HL-60/S4 treated with phorbol 12-myristate 13-acetate at 8.2 ng/mL for 4 days and 3 days (cell line): ENCODE data around the gene SEL1L2.

Experiments used
- in situ Hi-C: fragments of 300-500 bp; cut with MboI; formaldehyde crosslinking; loops from 2 replicates; pipeline ENCODE4 v1.15.0; 2022; ENCODE audit warnings: low sequenced_read_pairs

SEL1L2 gene

DNA sequence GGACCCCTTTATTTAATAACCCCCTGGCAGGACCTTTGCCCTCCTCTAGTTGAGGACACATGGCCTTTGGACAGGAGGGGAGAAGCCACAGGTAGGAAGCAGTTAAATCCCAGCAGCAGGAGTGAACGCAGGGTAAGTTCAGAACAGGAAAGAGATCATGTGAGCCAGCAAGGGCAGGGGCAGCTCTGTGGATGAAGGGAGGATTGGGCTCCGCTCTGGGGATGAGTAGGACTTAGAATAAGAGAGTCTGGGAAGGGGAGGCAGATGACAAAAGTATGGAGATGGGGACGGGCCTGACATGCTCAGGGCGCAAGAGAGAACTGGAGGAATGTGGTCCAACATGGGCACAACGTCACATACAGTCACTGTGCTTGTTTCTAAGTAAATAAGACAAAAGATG lies 116.6 kb downstream of the SEL1L2 start:
- in situ Hi-C loops = no loop called here

DNA sequence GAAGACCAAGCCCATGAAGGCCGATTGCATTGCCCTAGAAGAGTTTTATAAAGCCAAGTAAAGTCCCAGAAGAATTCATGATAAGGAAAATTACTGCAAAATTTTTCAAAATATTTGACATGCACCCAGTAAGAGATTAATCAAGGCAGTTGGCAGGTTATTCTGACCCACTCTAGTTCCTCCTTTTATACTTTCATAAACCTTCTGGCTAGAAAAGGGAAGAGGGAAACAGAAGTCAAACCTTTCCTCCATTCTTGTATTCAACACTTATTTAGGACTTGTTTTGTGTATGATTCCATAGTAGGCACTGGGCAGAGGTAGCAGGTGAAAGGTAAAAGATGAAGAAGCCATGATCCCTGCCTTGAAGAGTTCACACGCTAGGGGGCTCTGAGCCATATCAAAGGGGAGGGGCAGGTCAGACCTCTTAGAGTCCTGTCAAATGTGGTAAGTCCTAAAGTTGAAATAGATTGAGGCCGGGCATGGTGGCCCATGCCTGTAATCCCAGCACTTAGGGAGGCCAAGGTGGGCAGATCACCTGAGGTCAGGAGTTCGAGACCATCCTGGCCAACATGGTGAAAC lies 120.2 kb downstream of the SEL1L2 start:
- in situ Hi-C loops = no loop called here

DNA sequence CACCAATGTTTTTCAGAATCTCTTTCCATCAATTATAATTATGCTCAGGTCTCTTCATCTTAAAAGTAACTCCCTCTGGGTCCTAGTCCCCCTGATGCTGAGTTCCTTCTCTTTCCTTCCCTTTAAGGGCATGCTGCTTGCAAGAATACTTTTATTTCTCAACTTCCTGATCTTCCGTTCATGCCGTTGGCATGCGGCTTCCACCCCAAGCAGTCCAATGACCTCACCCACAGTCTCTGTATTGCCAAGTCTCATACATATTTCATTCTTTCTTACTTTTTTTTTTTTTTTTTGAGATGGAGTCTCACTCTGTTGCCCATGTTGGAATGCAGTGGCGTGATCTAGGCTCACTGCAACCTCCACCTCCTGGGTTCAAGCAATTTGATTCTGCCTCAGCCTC lies 122.1 kb downstream of the SEL1L2 start:
- in situ Hi-C loops = no loop called here

DNA sequence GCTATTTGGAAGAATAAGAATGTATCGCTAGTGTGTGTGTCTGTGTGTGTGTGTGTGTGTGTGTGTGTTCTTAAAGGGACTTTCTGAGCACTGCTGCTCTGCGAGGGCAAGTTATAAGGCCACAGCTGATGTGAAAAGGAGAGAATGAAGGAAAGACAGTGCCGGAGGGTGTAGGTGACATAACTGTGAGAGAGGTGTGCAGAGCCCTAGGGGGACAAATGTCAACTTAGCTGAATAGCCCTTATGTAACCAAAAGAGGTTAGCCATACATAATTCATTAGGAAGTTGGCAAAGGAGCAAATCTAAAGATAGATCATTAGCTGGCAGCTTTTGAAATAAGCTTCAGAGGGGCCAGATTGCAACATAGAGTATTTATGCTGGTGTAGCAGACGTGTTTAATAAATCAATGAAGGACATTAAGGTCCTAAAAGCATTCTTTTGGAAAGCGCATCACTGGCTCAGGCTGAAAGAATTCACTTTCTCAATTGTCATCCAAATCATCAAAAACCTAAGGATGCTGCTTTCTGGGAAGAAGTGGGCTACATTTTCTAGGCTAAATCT lies 124.5 kb downstream of the SEL1L2 start:
- in situ Hi-C loops = no loop called here

DNA sequence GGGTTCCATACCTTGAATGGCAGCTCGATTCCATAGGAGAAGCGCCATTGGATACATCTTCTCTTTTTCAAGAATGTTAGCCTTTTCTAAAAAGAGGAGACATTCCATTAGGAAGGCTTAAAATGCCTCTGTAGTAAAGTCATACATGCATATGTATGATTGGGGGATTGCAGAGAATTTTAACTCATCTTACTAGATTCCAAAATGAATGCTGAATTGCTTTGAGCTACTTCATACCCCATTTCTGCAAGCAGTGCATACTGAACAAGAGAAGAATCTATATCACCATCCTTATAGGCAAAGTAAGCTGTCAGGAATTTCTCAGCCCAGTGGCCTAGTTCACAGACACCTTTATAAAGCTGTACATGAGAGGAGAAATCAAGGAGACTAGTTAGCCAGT lies 125.3 kb downstream of the SEL1L2 start:
- in situ Hi-C loops = no loop called here

DNA sequence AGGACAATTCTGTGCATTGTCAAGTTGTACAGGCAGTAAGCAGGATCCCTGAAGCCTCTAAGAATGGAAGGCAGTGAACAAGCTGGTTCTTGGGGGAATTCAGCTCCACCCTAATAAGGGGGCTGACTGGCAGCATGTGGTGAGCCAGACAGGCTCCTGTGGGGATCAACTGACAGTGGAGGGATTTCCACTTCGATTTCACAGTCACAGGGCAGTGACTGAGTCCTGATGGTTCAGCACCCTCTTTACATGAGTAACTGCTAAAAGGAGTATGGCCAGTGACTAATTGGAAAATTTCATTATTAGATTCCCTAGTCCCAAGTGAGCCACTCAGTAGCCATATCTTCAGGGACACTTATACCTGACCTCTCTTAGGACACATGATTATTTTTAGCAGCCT lies 127.2 kb downstream of the SEL1L2 start:
- in situ Hi-C loops = no loop called here

DNA sequence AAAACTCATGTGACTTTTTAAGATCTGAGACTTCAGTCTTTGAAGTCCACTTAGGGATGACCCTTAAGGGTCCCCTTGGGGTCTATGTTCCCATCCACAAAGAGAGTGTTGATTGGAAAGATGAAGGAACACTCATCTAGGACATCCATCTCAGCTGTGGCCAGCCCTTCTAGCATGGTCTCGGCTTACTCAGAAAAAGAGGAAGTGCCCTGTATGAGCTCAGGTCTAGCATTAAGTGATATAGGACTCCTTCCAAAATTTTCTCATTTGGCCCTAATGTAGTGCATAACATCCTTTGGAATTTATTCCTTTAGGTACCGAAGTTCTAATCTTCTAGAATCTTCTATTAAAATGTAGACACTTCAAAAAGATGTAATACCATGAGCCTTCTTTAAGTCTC lies 128.2 kb downstream of the SEL1L2 start:
- in situ Hi-C loops = no loop called here

DNA sequence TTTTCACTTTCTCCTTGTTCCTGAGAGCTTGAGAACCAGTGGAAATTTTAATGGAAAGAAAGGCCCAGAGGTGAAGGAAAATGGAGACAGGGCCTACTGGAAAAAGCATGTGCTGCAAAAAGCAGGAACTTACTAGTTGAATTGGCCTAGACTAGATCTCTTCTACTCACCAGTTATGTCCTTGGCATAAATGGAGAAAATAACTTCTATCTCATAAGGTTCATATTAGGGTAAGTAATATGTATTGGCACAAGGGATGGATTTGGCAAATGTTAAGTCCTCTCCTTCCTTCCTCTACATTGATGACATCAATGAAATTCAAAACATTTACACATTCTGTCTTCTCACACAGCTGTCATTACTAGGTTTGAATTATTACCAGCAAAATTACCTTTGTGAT lies 131.5 kb downstream of the SEL1L2 start:
- in situ Hi-C loops = no loop called here

DNA sequence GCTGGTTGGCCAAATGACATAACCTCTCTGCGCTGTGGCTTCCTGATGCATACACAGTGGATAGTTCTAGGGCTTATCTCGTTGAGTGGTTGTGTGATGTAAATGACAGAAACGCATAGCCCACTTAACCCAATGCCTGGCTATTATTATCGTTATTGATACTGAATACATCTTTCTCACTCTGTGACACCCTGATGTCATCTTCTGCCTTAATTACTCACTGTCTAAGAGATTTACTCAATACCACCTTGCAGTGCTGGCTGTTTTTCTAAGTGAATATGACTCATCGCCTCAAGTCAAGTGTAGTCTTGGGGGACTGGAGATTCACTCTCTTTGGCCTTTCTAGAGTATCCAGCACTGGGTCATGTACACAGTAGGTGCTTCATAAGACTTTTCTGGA lies 132.0 kb downstream of the SEL1L2 start:
- in situ Hi-C loops = no loop called here

DNA sequence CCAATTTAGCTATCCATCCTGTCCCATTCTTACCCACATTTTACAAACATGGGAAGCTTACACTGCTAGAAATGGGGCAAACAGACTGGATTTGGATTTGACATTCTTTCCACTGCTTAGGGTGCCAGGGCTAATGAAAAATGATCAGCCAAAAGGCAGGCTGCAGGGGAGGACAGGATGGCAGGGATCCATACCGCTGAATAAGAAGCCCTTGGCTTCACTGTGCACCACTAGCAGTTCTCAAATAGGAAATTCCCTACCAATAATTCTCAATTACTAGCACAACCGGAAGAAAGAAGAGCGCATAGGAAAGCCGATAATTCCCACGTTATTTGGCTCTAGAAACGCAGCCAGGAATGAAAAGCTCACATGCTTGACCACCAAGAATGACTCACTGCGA lies 132.5 kb downstream of the SEL1L2 start:
- in situ Hi-C loops = no loop called here

DNA sequence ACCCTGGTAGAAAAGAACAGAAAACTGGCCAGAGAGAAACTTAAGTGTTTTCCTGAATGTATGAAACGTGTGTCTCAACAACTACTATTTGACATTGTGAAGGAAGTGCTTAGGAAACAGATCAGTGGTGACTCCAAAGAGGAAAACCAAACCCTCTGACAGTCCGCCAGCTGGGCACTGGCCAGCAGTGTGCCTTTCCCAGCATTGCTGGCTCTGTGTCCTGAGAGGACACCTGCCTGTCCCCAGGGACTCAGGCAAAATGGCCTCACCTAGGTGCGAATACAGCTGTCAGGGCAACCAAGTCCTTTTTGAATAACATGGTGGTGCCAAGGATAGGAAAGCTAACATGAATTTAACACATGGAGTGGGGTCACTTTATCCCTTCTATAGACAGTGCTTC lies 133.1 kb downstream of the SEL1L2 start:
- in situ Hi-C loops = no loop called here

DNA sequence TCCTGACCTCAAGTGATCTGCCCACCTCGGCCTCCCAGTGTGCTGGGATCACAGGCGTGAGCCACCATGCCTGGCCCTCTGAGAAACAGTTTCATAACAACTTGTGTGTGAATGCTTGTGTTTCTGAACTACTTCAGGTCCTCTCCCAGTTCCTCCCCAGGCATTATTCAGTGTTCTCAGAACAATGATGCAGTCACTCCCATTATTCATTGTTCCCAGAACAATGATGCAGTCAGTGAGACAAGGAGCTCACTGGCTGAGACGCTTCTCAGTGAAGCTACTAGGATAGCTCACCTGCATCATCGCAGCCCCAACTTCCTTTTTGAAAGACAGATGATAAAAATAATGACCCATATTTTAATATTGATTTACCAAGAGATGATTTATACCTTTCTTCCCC lies 134.1 kb downstream of the SEL1L2 start:
- in situ Hi-C loops = no loop called here

DNA sequence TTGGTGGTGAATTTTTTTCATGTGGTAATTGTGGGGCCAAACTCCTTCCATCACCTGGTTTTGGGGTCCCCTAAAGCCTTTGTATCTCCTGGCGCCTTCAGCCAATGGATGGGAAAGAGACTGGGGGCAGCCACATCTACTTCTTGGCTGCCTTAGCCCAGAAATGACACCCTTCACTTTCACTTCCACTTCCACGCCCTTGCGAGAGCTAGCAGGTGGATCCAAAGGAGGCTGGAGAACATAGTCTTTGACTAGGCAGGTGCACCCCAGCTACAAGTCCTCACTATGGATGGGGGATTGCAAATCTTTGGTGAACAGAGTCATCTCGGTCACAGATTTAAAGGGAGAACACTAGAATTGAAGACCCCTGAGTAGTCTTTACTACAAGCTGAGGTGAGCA lies 134.8 kb downstream of the SEL1L2 start:
- in situ Hi-C loops = no loop called here

DNA sequence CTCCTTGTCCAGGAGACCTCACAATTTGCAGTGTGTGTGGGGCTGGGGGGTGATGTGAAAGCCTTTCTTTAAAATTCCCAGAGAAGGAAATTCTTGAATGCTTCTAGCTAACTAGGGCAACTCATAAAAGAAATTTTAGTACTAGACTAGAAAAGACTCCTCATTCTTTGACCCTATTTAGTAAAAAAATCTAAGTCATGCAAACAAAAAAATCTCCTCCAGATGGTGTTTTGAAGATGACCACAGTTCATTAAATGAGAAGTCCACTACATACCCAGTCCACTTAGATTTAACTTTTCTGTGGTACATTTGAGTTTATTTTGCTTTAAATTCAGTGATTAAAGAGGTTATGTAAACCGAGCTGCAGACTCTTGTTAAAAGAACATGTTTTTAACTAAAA lies 138.1 kb downstream of the SEL1L2 start:
- in situ Hi-C loops = no loop called here

DNA sequence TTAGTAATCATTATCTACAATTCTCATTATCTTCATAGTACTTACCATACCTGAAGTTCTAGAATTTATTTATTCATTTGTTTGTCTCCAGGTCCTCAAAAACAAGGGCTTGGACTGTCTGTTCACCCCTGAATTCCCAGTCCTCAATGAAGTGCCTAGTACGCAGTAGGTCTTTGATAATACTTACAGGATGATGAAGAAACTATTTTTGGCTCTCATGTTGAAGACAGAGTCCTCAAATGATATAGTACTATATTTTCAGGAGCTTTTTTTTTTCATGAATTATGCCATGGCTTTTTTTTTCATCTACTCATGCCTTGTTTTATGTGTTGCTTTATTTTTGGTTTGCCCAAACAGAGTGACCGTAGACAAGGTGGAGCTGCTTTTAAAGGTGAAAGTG lies 139.1 kb downstream of the SEL1L2 start:
- in situ Hi-C loops = no loop called here

DNA sequence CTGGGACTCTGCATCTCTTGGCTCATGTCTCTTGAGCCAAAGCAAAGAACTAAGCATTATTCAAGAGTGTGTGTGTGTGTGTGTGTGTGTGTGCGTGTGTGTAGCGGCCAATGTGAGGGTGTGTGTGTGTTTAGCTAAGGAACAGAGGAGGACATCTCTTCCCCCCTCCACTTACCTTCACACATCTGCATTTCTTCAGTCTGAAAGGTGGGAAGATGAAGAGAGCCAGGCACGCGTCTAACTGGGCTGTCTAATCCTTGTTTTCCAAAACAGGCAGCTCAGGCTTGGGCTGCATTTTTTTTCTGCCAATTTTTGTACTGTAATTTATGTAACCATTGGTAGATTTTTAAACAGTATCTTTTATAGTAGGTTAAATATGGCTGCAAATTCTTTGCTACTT lies 146.1 kb downstream of the SEL1L2 start:
- in situ Hi-C loops = loop anchor here (25.0 kb wide), 1 partner anchor 218 kb away; no protein-coding TSS in a partner anchor

DNA sequence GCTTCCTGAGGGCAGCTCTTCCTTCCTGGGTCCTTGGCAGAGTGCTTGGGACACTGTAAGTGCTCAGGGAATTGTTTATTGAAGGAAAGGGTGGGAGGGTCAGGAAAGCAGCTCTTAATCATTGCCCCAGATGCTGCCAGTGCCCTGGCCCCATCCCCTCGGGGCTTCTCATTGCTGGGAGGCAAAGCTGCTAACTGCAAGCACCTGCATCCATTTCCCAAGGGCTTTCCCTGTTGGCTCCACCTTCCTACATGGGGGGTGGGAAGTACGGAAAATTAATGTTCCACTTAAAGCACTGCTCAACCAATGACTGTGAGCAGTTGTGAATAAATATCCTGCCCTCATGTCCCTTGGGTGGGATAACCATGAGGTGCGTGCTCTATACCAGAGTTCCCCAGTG lies 149.2 kb downstream of the SEL1L2 start:
- in situ Hi-C loops = loop anchor here (25.0 kb wide), 1 partner anchor 221 kb away; no protein-coding TSS in a partner anchor

DNA sequence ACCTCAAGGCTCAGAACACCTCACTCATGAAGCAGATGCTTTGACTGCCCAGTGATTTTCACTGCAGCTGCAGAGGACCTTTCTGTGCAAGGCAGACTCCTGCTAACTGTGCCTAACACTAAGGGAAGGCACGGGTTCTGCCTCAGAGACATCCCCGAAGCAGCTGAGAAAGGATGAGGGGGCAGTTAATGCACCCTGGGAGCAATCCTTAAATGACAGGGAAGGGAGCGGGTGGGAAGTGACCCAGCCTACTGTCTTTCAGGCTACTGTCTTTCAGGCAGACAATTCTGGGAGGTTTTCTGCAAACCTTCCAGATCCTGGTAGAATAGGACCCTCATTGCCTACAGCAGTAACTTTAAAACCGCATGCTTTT lies 150.3 kb downstream of the SEL1L2 start:
- in situ Hi-C loops = loop anchor here (25.0 kb wide), 1 partner anchor 222 kb away; no protein-coding TSS in a partner anchor

DNA sequence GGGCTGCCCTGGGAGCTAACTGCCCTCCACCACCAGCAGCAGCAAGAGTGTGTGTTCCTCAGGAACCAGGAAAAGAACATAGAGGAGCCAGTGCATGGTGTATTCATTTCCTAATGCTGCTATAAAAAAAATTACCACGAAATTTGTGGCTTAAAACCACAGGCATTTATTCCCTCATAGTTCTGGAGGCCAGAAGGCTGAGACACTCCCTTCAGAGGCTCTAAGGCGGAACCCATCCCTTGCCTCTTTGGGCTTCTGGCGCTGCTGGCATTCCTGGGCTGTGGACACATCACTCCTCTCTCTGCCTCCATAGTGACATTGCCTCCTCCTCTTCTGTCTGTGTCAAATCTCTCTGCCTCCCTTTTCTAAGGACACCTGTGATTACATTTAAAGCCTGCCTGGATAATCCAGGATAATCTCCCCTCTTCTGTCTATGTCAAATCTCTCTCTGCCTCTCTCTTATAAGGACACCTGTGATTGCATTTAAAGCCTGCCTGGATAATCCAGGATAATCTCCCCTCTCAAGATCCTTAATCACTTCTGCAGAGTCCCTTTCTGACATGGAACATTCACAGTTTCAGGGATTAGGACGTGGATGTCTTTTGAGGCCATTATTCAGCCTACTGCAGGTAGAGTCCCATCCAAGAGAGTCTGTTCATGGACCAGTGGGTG lies 150.9 kb downstream of the SEL1L2 start:
- in situ Hi-C loops = loop anchor here (25.0 kb wide), 1 partner anchor 223 kb away; no protein-coding TSS in a partner anchor

DNA sequence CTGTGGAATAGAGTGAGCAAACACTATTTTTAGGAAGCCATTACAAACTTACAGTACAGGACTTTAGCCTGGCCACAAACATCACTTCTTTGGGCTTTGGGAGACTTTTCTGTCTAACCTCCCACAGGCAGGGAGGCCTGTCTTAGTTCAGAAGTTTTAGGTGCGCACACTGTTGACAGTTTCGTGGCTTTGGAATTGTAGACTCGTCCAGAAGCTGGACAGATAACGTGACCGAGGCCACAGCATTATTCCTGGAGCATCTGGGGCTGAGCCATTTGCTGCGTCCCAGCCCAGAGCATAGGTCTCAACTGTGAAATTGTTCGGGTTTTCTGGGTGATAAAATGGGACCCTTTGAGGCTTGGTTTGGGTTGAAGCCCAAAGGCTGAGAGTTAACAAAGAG lies 151.8 kb downstream of the SEL1L2 start:
- in situ Hi-C loops = loop anchor here (25.0 kb wide), 1 partner anchor 224 kb away; no protein-coding TSS in a partner anchor

DNA sequence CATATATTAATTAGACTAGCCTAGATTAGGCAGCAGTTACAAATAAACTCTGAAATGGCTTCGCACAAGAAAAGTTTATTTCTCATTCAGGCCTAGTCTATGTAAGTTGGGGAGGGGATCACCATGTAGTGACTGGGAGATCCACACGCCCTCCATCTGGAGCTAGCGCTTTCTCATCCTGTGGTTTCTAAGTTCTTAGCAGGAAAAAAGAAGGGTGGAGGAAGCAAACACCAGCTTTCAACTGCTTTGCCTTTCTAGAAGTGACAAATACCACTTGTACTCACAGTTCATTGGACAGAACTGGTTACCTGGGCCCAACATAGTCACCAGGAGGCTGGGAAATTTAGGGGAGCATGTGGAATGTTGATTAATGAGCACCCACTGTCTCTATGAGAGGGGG lies 158.9 kb downstream of the SEL1L2 start:
- in situ Hi-C loops = loop anchor here (25.0 kb wide), 1 partner anchor 231 kb away; no protein-coding TSS in a partner anchor

DNA sequence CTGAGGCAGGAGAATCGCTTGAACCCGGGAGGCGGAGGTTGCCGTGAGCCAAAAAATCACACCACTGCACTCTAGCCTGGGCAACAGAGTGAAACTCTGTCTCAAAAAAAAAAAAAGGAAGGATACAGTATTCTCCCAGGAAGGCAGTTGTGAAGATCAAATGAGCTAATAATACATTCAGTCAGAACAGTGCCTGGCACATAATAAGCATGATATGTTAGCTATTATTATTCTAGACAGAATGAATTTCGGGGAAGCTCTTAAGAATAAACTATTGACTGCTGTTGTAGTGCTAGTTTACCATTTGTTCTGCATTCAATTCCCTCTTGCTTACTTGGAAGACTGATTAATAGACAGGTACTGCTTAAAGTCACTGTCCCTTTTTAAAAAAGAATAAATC lies 164.9 kb downstream of the SEL1L2 start:
- in situ Hi-C loops = loop anchor here (25.0 kb wide), 1 partner anchor 237 kb away; no protein-coding TSS in a partner anchor
